Body of pancreas (tissue), 4 donors: ENCODE measurements around the gene KIAA1671. TPM values are rescaled to one million over a fixed set of nuclear protein-coding genes. Genes with fewer than 3 reads are reported as not detected.

Source experiments
- ATAC-seq: fragments of 150-250 bp; one replicate; pipeline ENCODE4 v1.9.1; 2016
- DNase-seq, 4 donors: peaks; one replicate each; pipeline ENCODE4 v3.0.0-alpha.2; 2019
- H3K27ac ChIP-seq, 4 donors: fragments of 200-600 bp; sonication (generic); 1 replicate in 3 of 4; 2 replicates in 1 of 4; pipeline versions ENCODE4 v1.5.1 to v1.6.1; 2016 to 2019; ENCODE audit warnings: mild to moderate bottlenecking in 1 of 4, mixed read lengths in 1 of 4, moderate library complexity in 1 of 4
- H3K27me3 ChIP-seq, 2 donors: fragments of 200-600 bp; sonication (generic); one replicate each; pipeline ENCODE4 v1.6.0; 2016; ENCODE audit warnings: mild to moderate bottlenecking in 1 of 2
- H3K36me3 ChIP-seq, 2 donors: fragments of 200-600 bp; sonication (generic); replicated peaks in 1 of 2; 2 replicates each; pipeline ENCODE4 v1.5.1; 2016; ENCODE audit warnings: low read depth in 2 of 2; ENCODE audit not compliant: insufficient read depth in 1 of 2
- H3K4me1 ChIP-seq: fragments of 200-600 bp; sonication (generic); one replicate; pipeline ENCODE4 v1.6.0; 2016
- H3K4me3 ChIP-seq, 2 donors: fragments of 200-600 bp; sonication (generic); 1 replicate in 1 of 2; 2 replicates in 1 of 2; pipeline ENCODE4 v1.5.1; 2016 to 2019
- H3K9me3 ChIP-seq, 3 donors: fragments of 200-600 bp; sonication (generic); 1 replicate in 2 of 3; 2 replicates in 1 of 3; pipeline ENCODE4 v1.5.1; 2016
- CTCF ChIP-seq, 7 experiments: fragments of 450-650 bp in 4 of 7; fragments of 200-600 bp in 3 of 7; sonication (generic) in 3 of 7; IDR thresholded peaks; one replicate each; pipeline ENCODE4 v1.5.1; 2016 to 2019; ENCODE audit warnings: antibody characterized with exemption in 7 of 7
- POLR2A ChIP-seq, 3 donors: fragments of 450-650 bp; IDR thresholded peaks; one replicate each; pipeline ENCODE4 v1.6.1; 2016; ENCODE audit warnings: antibody characterized with exemption in 3 of 3, mild to moderate bottlenecking in 2 of 3
- WGBS, 2 donors: methylation state at CpG; one replicate each; pipeline ENCODE4 v1.1.5; 2017; 5-methylcytosine and 5-hydroxymethylcytosine counted together
- intact Hi-C: fragments of 100-400 bp; cut with DNase I; formaldehyde crosslinking; loops from one replicate; pipeline ENCODE4 v1.15.1; 2023
- total RNA-seq, 2 donors: library from RNA; depleted of rRNA; stranded (reverse); fragments of >200 nt; gene quantifications; one replicate each; pipeline ENCODE4 v1.1.0, GENCODE V29; 2016

Gene KIAA1671
- total RNA-seq, 2 donors from 2014 or later = 24.9 to 79.8 TPM

- TF ChIP-seq POLR2A (IDR thresholded peaks at IDR 0.05) (no peak), CTCF (IDR thresholded peaks at IDR 0.05) (no peak)
- peaks cover 0 to 14% of the 10 kb centered on the region in 2 donors for H3K36me3 ChIP-seq
- no peak overlapping the region for H3K4me3 ChIP-seq
- H3K27ac ChIP-seq = no peak overlapping the region
- ATAC-seq (no peak), DNase-seq (no peak)
- WGBS, 2 donors = 66 to 88% methylated on average over 4 of the region's 4 CpGs
- H3K9me3 ChIP-seq = no peaks in the 10 kb centered on the region
- no peaks in the 10 kb centered on the region for H3K4me1 ChIP-seq
- intact Hi-C loops = no loop called here
- H3K27me3 ChIP-seq = no peaks in the 10 kb centered on the region
Observed at GRCh38 chr22:25193130-25193529, 240.6 kb downstream of the KIAA1671 start.

GRCh38 chr22:25193548-25193947 is 241.0 kb downstream of the KIAA1671 start:
- no peak overlapping the region for H3K4me3 ChIP-seq
- no peak for DNase-seq
- H3K27me3 ChIP-seq = no peaks in the 10 kb centered on the region
- H3K27ac ChIP-seq = no peak overlapping the region
- no peak for ATAC-seq
- H3K4me1 ChIP-seq = no peaks in the 10 kb centered on the region
- WGBS, 2 donors = 74 to 89% methylated on average over 3 of the region's 3 CpGs
- H3K36me3 ChIP-seq = peaks cover 0 to 14% of the 10 kb centered on the region in 2 donors
- intact Hi-C loops = no loop called here
- TF ChIP-seq POLR2A (IDR thresholded peaks at IDR 0.05) = no peak
- TF ChIP-seq CTCF (IDR thresholded peaks at IDR 0.05) = no peak
- no peaks in the 10 kb centered on the region for H3K9me3 ChIP-seq

- TF ChIP-seq CTCF (IDR thresholded peaks at IDR 0.05) = no peak
- no peak overlapping the region for H3K4me3 ChIP-seq
- 93 to 96% methylated on average over 5 of the region's 5 CpGs for WGBS, 2 donors
- DNase-seq (no peak), ATAC-seq (no peak)
- H3K27me3 ChIP-seq = no peaks in the 10 kb centered on the region
- no peak overlapping the region for H3K27ac ChIP-seq
- peaks cover 0 to 8% of the 10 kb centered on the region in 2 donors for H3K36me3 ChIP-seq
- no peaks in the 10 kb centered on the region for H3K9me3 ChIP-seq
- intact Hi-C loops = no loop called here
- no peaks in the 10 kb centered on the region for H3K4me1 ChIP-seq
Observed at GRCh38 chr22:25196326-25196725, 243.8 kb downstream of the KIAA1671 start.

GRCh38 chr22:25197340-25197739 is 244.8 kb downstream of the KIAA1671 start:
- Histone ChIP-seq H3K4me1 (no peaks in the 10 kb centered on the region), H3K27ac (no peak overlapping the region), H3K27me3 (no peaks in the 10 kb centered on the region), H3K4me3 (no peak overlapping the region), H3K36me3 (peaks cover 0 to 4% of the 10 kb centered on the region in 2 donors), H3K9me3 (no peaks in the 10 kb centered on the region)
- WGBS, 2 donors = 87 to 90% methylated on average over 4 of the region's 4 CpGs
- no peak for ATAC-seq
- intact Hi-C loops = no loop called here
- TF ChIP-seq CTCF (IDR thresholded peaks at IDR 0.05) (no peak), POLR2A (IDR thresholded peaks at IDR 0.05) (no peak)
- no peak for DNase-seq

- no peaks in the 10 kb centered on the region for H3K4me1 ChIP-seq
- no peak within 1 kb of the TSS for H3K4me3 ChIP-seq
- no peak within 1 kb of the TSS for H3K27ac ChIP-seq
- no peak for TF ChIP-seq CTCF (IDR thresholded peaks at IDR 0.05)
- TF ChIP-seq POLR2A (IDR thresholded peaks at IDR 0.05) = no peak
- intact Hi-C loops = no loop called here
- H3K36me3 ChIP-seq = no peaks in the 10 kb centered on the region
- 82 to 92% methylated on average over 14 of the region's 17 CpGs for WGBS, 2 donors
- ATAC-seq (no peak), DNase-seq (no peak)
- no peaks in the 10 kb centered on the region for H3K27me3 ChIP-seq
- H3K9me3 ChIP-seq = no peaks in the 10 kb centered on the region
Observed at GRCh38 chr22:25199731-25200520, 247.4 kb downstream of the KIAA1671 start, which contains the start of gene CRYBB3. TSS of gene CRYBB3 (plus strand) at chr22:25199858. CDS start at chr22:25201397, 1,539 bp downstream.
